B cell (primary cell): ENCODE measurements around the gene ZNF33B. TPM values are rescaled to one million over a fixed set of nuclear protein-coding genes. Genes with fewer than 3 reads are reported as not detected.

ENCODE experiments used
- ATAC-seq: fragments of 200-7000 bp; cut with Tn5 transposase; one replicate; pipeline ENCODE4 v1.10.0; 2021; ENCODE audit warnings: low read depth, mild to moderate bottlenecking, moderate number of reproducible peaks, moderate library complexity
- CTCF ChIA-PET: fragments of 350-600 bp; sonication (Branson Sonifier 250); formaldehyde crosslinking; loops from one replicate; lab custom pipeline; 2021; ENCODE audit warnings: antibody characterized with exemption, inconsistent platforms; lab: Charles Lee
- POLR2A ChIA-PET: fragments of 350-600 bp; sonication (Branson Sonifier 250); formaldehyde crosslinking; loops from one replicate; lab custom pipeline; 2021; ENCODE audit warnings: antibody characterized with exemption; lab: Charles Lee
- DNase-seq: peaks from one replicate; pipeline ENCODE4 v3.0.0; 2013
- H2AFZ ChIP-seq: 2 replicates; pipeline ENCODE4 v1.6.1; 2012; ENCODE audit warnings: mild to moderate bottlenecking, low read depth, low read length; ENCODE audit not compliant: insufficient read depth, poor library complexity, severe bottlenecking
- H3K27ac ChIP-seq, 2 donors: 1 replicate in 1 of 2; 2 replicates in 1 of 2; pipeline ENCODE4 v1.5.1; 2012 to 2013; ENCODE audit warnings: low read length in 2 of 2, mild to moderate bottlenecking in 2 of 2, moderate library complexity in 1 of 2
- H3K27me3 ChIP-seq, 4 experiments: fragments of 200-600 bp in 1 of 4; sonication (generic) in 1 of 4; replicated peaks in 1 of 4; 1 replicate in 2 of 4; 2 replicates in 2 of 4; pipeline versions ENCODE4 v1.6.1 to v1.7.0; 2013 to 2016; ENCODE audit warnings: low read length in 3 of 4, mild to moderate bottlenecking in 2 of 4, mixed read lengths in 1 of 4, moderate library complexity in 1 of 4; ENCODE audit not compliant: insufficient read depth in 4 of 4, control insufficient read depth in 3 of 4; ENCODE audit errors: control extremely low read depth in 1 of 4
- H3K36me3 ChIP-seq, 2 experiments: replicated peaks in 1 of 2; 1 replicate in 1 of 2; 2 replicates in 1 of 2; pipeline versions ENCODE4 v1.6.1 to v1.7.1; 2013; ENCODE audit warnings: low read length in 1 of 2; ENCODE audit not compliant: insufficient read depth in 2 of 2, control insufficient read depth in 1 of 2; ENCODE audit errors: control extremely low read depth in 1 of 2, extremely low read depth in 1 of 2
- H3K4me1 ChIP-seq, 2 donors: fragments of 200-600 bp in 1 of 2; sonication (generic) in 1 of 2; 1 replicate in 1 of 2; 2 replicates in 1 of 2; pipeline versions ENCODE4 v1.5.1 to v1.6.1; 2013 to 2017; ENCODE audit warnings: low read length in 2 of 2; ENCODE audit not compliant: control insufficient read depth in 2 of 2, insufficient read depth in 2 of 2
- H3K4me2 ChIP-seq: replicated peaks from 2 replicates; pipeline ENCODE3; 2012; ENCODE audit warnings: mild to moderate bottlenecking, low read depth, low read length; ENCODE audit not compliant: poor library complexity, severe bottlenecking
- H3K4me3 ChIP-seq, 5 experiments: fragments of 200-600 bp in 1 of 5; sonication (generic) in 1 of 5; 1 replicate in 3 of 5; 2 replicates in 2 of 5; pipeline versions ENCODE4 v1.5.1 to v1.7.0; 2011 to 2016; ENCODE audit warnings: low read length in 4 of 5, mild to moderate bottlenecking in 4 of 5, low read depth in 2 of 5, control low read depth in 1 of 5, moderate library complexity in 1 of 5; ENCODE audit not compliant: insufficient read depth in 1 of 5; ENCODE audit errors: control extremely low read depth in 1 of 5, extremely low read depth in 1 of 5
- H3K79me2 ChIP-seq: fragments of 200-600 bp; sonication (generic); one replicate; pipeline ENCODE4 v1.6.0; 2016; ENCODE audit warnings: low read length; ENCODE audit not compliant: control insufficient read depth, insufficient read depth
- H3K9ac ChIP-seq: fragments of 200-600 bp; sonication (generic); 2 replicates; pipeline ENCODE4 v1.6.1; 2017; ENCODE audit warnings: mild to moderate bottlenecking, low read length, moderate library complexity
- H3K9me3 ChIP-seq, 3 donors: one replicate each; pipeline versions ENCODE4 v1.6.1 to v1.7.1; 2013; ENCODE audit warnings: low read length in 2 of 3; ENCODE audit not compliant: control insufficient read depth in 2 of 3, insufficient read depth in 1 of 3; ENCODE audit errors: control extremely low read depth in 1 of 3
- H4K20me1 ChIP-seq: 2 replicates; pipeline ENCODE4 v1.6.0; 2012; ENCODE audit warnings: mild to moderate bottlenecking, low read length; ENCODE audit not compliant: insufficient read depth, control insufficient read depth, poor library complexity, severe bottlenecking
- H3K27ac Mint-ChIP-seq: one replicate; pipeline ENCODE4 v1.8.0; 2021; ENCODE audit warnings: mixed read lengths
- H3K27me3 Mint-ChIP-seq: one replicate; pipeline ENCODE4 v1.8.0; 2021; ENCODE audit warnings: mixed read lengths
- H3K4me1 Mint-ChIP-seq: one replicate; pipeline ENCODE4 v1.8.0; 2021; ENCODE audit warnings: mixed read lengths
- H3K4me3 Mint-ChIP-seq: one replicate; pipeline ENCODE4 v1.8.0; 2021; ENCODE audit warnings: mixed read lengths
- H3K9me3 Mint-ChIP-seq: one replicate; pipeline ENCODE4 v1.8.0; 2022; ENCODE audit warnings: mixed read lengths; ENCODE audit not compliant: insufficient read depth
- EZH2 ChIP-seq: IDR thresholded peaks from 2 replicates; pipeline ENCODE4 v1.6.1; 2012; ENCODE audit warnings: borderline replicate concordance, low read depth, mild to moderate bottlenecking, moderate library complexity, low read length; ENCODE audit not compliant: insufficient read depth, poor library complexity, severe bottlenecking
- WGBS: methylation state at CpG from one replicate; pipeline ENCODE4 v1.1.5; 2013; ENCODE audit warnings: missing lambda C conversion rate; ENCODE audit not compliant: insufficient coverage; 5-methylcytosine and 5-hydroxymethylcytosine counted together
- intact Hi-C: fragments of 100-400 bp; cut with micrococcal nuclease; formaldehyde crosslinking; loops from one replicate; pipeline ENCODE4 v1.10.0; 2022
- polyA plus RNA-seq: library from polyadenylated mRNA; depleted of rRNA; stranded (reverse); fragments of >200 nt; gene quantifications from 2 replicates; pipeline ENCODE4 v1.2.3, GENCODE V29; 2012
- total RNA-seq, 2 donors: library from RNA; stranded (reverse); fragments of 120-200 nt in 1 of 2; gene quantifications; 1 replicate in 1 of 2; 2 replicates in 1 of 2; pipeline versions ENCODE4 v1.2.3 to v1.2.4, GENCODE V29; 2013 to 2022
- TF ChIP-seq, protein P1 (sequence below): fragments of 200-600 bp; IDR thresholded peaks from one replicate; pipeline ENCODE4 v1.8.0; 2022; ENCODE audit warnings: antibody characterized with exemption, mild to moderate bottlenecking

The ZNF33B gene
- total and polyA plus RNA-seq, 2 donors (not counting 1 experiment from before 2014, with no cell fraction given): 15.5 to 66.9 TPM

GRCh38 chr10:42650374-42650773, 12.0 kb upstream of the ZNF33B start:
- ATAC-seq: no peak
- 33% methylated on average over 1 of the region's 4 CpGs for WGBS
- DNase-seq: no peak
- H3K4me3 ChIP-seq: no peak overlapping the region
- POLR2A ChIA-PET: no interaction called here
- no peaks in the 10 kb centered on the region for H3K79me2 ChIP-seq
- CTCF ChIA-PET: no interaction called here
- H3K9me3 Mint-ChIP-seq: no peaks in the 10 kb centered on the region
- no peaks in the 10 kb centered on the region for H4K20me1 ChIP-seq
- TF ChIP-seq, protein P1, sequence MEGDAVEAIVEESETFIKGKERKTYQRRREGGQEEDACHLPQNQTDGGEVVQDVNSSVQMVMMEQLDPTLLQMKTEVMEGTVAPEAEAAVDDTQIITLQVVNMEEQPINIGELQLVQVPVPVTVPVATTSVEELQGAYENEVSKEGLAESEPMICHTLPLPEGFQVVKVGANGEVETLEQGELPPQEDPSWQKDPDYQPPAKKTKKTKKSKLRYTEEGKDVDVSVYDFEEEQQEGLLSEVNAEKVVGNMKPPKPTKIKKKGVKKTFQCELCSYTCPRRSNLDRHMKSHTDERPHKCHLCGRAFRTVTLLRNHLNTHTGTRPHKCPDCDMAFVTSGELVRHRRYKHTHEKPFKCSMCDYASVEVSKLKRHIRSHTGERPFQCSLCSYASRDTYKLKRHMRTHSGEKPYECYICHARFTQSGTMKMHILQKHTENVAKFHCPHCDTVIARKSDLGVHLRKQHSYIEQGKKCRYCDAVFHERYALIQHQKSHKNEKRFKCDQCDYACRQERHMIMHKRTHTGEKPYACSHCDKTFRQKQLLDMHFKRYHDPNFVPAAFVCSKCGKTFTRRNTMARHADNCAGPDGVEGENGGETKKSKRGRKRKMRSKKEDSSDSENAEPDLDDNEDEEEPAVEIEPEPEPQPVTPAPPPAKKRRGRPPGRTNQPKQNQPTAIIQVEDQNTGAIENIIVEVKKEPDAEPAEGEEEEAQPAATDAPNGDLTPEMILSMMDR: no peak
- TF ChIP-seq EZH2: no peak
- peaks cover 0 to 3% (median 1%) of the 10 kb centered on the region in 4 experiments for H3K27me3 ChIP-seq
- no peak overlapping the region for H3K27ac ChIP-seq
- H3K27ac Mint-ChIP-seq: no peak overlapping the region
- intact Hi-C loops: no loop called here
- no peaks in the 10 kb centered on the region for H3K4me1 ChIP-seq
- no peaks in the 10 kb centered on the region for H3K4me1 Mint-ChIP-seq
- no peak overlapping the region for H3K4me3 Mint-ChIP-seq
- H3K9ac ChIP-seq: no peak overlapping the region
- no peaks in the 10 kb centered on the region for H3K9me3 ChIP-seq
- H3K27me3 Mint-ChIP-seq: peaks cover 20% of the 10 kb centered on the region
- H3K36me3 ChIP-seq: no peaks in the 10 kb centered on the region
- no peak overlapping the region for H3K4me2 ChIP-seq
- H2AFZ ChIP-seq: no peak overlapping the region

DNA sequence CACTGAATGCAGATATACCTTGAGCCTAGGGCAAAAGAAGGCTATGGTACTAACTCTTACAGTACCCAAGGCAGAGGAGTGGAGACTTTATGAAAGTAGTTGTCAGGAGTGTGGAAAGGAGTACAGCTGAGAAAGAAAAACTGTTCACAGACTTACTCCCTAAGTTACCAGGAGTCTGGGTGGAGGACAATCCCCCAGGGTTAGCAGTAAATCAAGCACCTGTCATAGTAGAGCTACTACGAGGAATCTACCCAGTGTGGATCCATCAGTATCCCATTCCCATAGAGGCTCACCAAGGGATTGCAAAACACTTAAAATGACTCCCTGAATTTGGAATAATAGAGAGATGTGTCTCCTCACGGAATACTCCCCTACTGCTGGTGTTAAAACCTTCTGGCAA, 10.1 kb upstream of the ZNF33B start:
- CTCF ChIA-PET: no interaction called here
- Mint-ChIP-seq H3K27me3 (peaks cover 20% of the 10 kb centered on the region), H3K27ac (no peak overlapping the region), H3K4me3 (no peak overlapping the region), H3K9me3 (no peaks in the 10 kb centered on the region), H3K4me1 (no peaks in the 10 kb centered on the region)
- WGBS: no CpG with 5 or more reads among the region's 2 CpGs
- H3K27me3 ChIP-seq: peaks cover 0 to 3% (median 1%) of the 10 kb centered on the region in 4 experiments
- H3K4me2 ChIP-seq: no peak overlapping the region
- no peaks in the 10 kb centered on the region for H3K9me3 ChIP-seq
- no peak overlapping the region for H3K9ac ChIP-seq
- no peak for TF ChIP-seq EZH2
- TF ChIP-seq, protein P1: no peak
- H3K27ac ChIP-seq: no peak overlapping the region
- no peaks in the 10 kb centered on the region for H4K20me1 ChIP-seq
- no peaks in the 10 kb centered on the region for H3K4me1 ChIP-seq
- H3K4me3 ChIP-seq: no peak overlapping the region
- POLR2A ChIA-PET: no interaction called here
- H3K36me3 ChIP-seq: no peaks in the 10 kb centered on the region
- H2AFZ ChIP-seq: no peak overlapping the region
- no peaks in the 10 kb centered on the region for H3K79me2 ChIP-seq
- no peak for DNase-seq
- intact Hi-C loops: no loop called here
- no peak for ATAC-seq
